GM12878 (cell line): ENCODE results near the gene TUBB. TPM values are rescaled to one million over a fixed set of nuclear protein-coding genes. Genes with fewer than 3 reads are reported as not detected.

Experiments used
- CEBPB ChIP-seq, 2 experiments: fragments of 150-350 bp in 1 of 2; IDR thresholded peaks; 2 replicates each; pipeline ENCODE4 v1.6.1; 2012 to 2014; ENCODE audit warnings: low read depth in 2 of 2, low read length in 2 of 2, borderline replicate concordance in 1 of 2, inconsistent platforms in 1 of 2
- LARP7 ChIP-seq: fragments of 450-650 bp; IDR thresholded peaks from 2 replicates; pipeline ENCODE4 v1.6.1; 2017; ENCODE audit warnings: mild to moderate bottlenecking
- MTA2 ChIP-seq: fragments of 450-650 bp; IDR thresholded peaks from 2 replicates; pipeline ENCODE4 v1.6.1; 2016; ENCODE audit warnings: low read depth, mild to moderate bottlenecking, moderate library complexity
- POLR2AphosphoS2 ChIP-seq: IDR thresholded peaks from 2 replicates; pipeline ENCODE4 v1.6.1; 2011; ENCODE audit warnings: low read depth, mild to moderate bottlenecking, low read length, improper control_type of control experiment, moderate library complexity
- RAD51 ChIP-seq: fragments of 450-650 bp; IDR thresholded peaks from 2 replicates; pipeline ENCODE4 v1.6.1; 2016; ENCODE audit warnings: moderate library complexity, mild to moderate bottlenecking, inconsistent platforms
- RBBP5 ChIP-seq: fragments of 200-600 bp; sonication (generic); conservative IDR thresholded peaks from 2 replicates; pipeline ENCODE4 v1.6.1; 2016
- RFX5 ChIP-seq: IDR thresholded peaks from 2 replicates; pipeline ENCODE4 v1.6.1; 2011; ENCODE audit warnings: low read depth, low read length, improper control_type of control experiment
- SRF ChIP-seq, 2 experiments: IDR thresholded peaks; 2 replicates each; pipeline ENCODE4 v1.6.1; 2011; ENCODE audit warnings: low read depth in 2 of 2, low read length in 2 of 2, mild to moderate bottlenecking in 1 of 2, moderate library complexity in 1 of 2
- TCF12 ChIP-seq: IDR thresholded peaks from 2 replicates; pipeline ENCODE4 v1.6.1; 2011; ENCODE audit warnings: low read depth, mild to moderate bottlenecking, low read length
- ZNF24 ChIP-seq: fragments of 450-650 bp; IDR thresholded peaks from 2 replicates; pipeline ENCODE4 v1.6.1; 2017; ENCODE audit warnings: antibody characterized with exemption, mild to moderate bottlenecking
- polyA plus RNA-seq, 11 experiments: library from polyadenylated mRNA; depleted of rRNA in 4 of 11; unstranded in 6 of 11; stranded (reverse) in 5 of 11; fragments of >200 nt; fragmentation: Nextera tagmentation in 4 of 11; fragmentation: Illumina TruSeq in 1 of 11; extraction: Ambion mirVana in 4 of 11; extraction: Trizol in 1 of 11; gene quantifications; 1 replicate in 1 of 11; 2 replicates in 10 of 11; pipeline versions ENCODE4 v1.2.1 to v1.2.3, GENCODE V29; 2011 to 2016; ENCODE audit warnings: inconsistent platforms in 2 of 11, missing spikeins in 2 of 11, low read depth in 1 of 11
- total RNA-seq, 4 experiments: library from RNA; depleted of rRNA in 3 of 4; stranded (reverse); fragments of >200 nt in 3 of 4; fragmentation: Illumina TruSeq in 1 of 4; extraction: Trizol in 1 of 4; gene quantifications; 2 replicates each; pipeline versions ENCODE4 v1.2.1 to v1.2.3, GENCODE V29; 2013 to 2021
- TF ChIP-seq, protein P1 (sequence below): IDR thresholded peaks from 2 replicates; pipeline ENCODE4 v1.6.1; 2011; ENCODE audit warnings: mild to moderate bottlenecking, low read depth, low read length, moderate library complexity; ENCODE audit not compliant: insufficient replicate concordance
- TF ChIP-seq, protein P2 (sequence below): fragments of 450-650 bp; formaldehyde crosslinking; IDR thresholded peaks from 2 replicates; pipeline ENCODE4 v1.4.0; 2022; ENCODE audit warnings: mild to moderate bottlenecking, moderate library complexity
- TF ChIP-seq, protein P3 (sequence below): fragments of 450-650 bp; IDR thresholded peaks from 2 replicates; pipeline ENCODE4 v1.6.1; 2017; ENCODE audit warnings: mild to moderate bottlenecking
- TF ChIP-seq, protein P4 (sequence below): fragments of 450-650 bp; conservative IDR thresholded peaks from 2 replicates; pipeline ENCODE4 v1.6.1; 2017; ENCODE audit warnings: mild to moderate bottlenecking, moderate library complexity
- TF ChIP-seq, protein P5 (sequence below): fragments of 450-650 bp; formaldehyde crosslinking; IDR thresholded peaks from 2 replicates; pipeline ENCODE4 v1.4.0; 2020; ENCODE audit warnings: mild to moderate bottlenecking, moderate library complexity

The TUBB gene
- total and polyA plus RNA-seq, 10 of the 15 experiments (the other 5 are each of a cell fraction or from before 2014, with no cell fraction given): 1,039 to 3,052 (median 1,656) TPM

DNA sequence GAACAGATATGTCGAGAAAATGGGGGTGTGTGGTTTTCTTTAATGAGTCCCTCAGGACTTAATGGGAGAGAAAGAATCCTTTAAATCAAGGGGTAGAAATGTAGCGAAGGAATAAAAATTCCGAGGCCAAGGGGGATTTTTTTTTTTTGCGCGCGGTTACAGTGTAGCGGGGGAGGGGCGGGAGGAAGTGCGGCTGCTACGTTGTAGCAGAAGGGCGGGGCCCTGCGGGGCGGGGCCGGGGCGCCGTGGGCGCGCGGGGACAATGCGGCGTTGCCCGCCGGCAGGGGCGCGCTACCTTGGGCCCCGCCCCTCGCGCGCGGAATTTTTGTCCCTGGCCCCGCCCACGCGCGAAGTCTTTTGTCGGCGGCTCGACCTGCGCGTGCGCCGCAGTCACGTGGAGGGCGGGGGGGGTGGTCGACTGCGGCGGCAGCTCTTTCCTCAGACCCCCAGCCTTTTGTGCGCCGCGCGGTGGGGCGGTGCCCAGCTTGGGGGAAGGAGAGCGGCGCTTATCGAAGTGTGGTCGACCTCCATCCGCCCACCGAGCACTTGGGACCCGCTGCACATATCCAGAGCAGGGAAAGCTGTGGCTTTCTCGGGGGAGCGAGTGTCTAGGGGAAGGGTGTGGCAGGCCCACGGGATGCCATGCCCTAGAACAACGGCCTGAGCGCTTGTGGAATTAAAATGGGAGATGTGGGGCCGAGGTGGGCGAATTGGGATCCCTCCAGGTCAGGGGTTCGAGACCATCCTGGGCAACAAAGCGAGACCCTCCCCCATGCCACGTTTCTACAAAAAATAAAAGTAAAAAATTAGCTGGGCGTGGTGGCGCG lies 1.3 kb downstream of the TUBB start (continued):
- TF ChIP-seq RFX5: no peak
- TF ChIP-seq, protein P1, sequence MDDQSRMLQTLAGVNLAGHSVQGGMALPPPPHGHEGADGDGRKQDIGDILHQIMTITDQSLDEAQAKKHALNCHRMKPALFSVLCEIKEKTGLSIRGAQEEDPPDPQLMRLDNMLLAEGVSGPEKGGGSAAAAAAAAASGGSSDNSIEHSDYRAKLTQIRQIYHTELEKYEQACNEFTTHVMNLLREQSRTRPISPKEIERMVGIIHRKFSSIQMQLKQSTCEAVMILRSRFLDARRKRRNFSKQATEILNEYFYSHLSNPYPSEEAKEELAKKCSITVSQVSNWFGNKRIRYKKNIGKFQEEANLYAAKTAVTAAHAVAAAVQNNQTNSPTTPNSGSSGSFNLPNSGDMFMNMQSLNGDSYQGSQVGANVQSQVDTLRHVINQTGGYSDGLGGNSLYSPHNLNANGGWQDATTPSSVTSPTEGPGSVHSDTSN: peak; percentile 1
- 0 out of 2 replicates have a peak, but pooled peaks have one; percentile 11 for TF ChIP-seq TCF12
- no peak for TF ChIP-seq ZNF24
- TF ChIP-seq SRF (IDR thresholded peaks at IDR 0.05; ENCODE audit: low read depth in 2 of 2, low read length in 2 of 2): no peak
- TF ChIP-seq, protein P2, sequence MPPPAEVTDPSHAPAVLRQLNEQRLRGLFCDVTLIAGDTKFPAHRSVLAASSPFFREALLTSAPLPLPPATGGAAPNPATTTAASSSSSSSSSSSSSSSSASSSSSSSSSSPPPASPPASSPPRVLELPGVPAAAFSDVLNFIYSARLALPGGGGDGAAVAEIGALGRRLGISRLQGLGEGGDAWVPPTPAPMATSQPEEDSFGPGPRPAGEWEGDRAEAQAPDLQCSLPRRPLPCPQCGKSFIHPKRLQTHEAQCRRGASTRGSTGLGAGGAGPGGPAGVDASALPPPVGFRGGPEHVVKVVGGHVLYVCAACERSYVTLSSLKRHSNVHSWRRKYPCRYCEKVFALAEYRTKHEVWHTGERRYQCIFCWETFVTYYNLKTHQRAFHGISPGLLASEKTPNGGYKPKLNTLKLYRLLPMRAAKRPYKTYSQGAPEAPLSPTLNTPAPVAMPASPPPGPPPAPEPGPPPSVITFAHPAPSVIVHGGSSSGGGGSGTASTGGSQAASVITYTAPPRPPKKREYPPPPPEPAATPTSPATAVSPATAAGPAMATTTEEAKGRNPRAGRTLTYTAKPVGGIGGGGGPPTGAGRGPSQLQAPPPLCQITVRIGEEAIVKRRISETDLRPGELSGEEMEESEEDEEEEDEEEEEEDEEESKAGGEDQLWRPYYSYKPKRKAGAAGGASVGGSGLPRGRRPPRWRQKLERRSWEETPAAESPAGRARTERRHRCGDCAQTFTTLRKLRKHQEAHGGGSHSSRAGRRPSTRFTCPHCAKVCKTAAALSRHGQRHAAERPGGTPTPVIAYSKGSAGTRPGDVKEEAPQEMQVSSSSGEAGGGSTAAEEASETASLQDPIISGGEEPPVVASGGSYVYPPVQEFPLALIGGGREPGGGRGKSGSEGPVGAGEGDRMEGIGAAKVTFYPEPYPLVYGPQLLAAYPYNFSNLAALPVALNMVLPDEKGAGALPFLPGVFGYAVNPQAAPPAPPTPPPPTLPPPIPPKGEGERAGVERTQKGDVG (CRISPR knock-in tag): no peak; the same call in 1 of the 2 replicates
- peak; percentile 58; the same call in 1 of the 2 replicates for TF ChIP-seq POLR2AphosphoS2
- TF ChIP-seq, protein P3, sequence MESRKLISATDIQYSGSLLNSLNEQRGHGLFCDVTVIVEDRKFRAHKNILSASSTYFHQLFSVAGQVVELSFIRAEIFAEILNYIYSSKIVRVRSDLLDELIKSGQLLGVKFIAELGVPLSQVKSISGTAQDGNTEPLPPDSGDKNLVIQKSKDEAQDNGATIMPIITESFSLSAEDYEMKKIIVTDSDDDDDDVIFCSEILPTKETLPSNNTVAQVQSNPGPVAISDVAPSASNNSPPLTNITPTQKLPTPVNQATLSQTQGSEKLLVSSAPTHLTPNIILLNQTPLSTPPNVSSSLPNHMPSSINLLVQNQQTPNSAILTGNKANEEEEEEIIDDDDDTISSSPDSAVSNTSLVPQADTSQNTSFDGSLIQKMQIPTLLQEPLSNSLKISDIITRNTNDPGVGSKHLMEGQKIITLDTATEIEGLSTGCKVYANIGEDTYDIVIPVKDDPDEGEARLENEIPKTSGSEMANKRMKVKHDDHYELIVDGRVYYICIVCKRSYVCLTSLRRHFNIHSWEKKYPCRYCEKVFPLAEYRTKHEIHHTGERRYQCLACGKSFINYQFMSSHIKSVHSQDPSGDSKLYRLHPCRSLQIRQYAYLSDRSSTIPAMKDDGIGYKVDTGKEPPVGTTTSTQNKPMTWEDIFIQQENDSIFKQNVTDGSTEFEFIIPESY: no peak
- no peak for TF ChIP-seq CEBPB (IDR thresholded peaks at IDR 0.05; ENCODE audit: borderline replicate concordance in 1 of 2, low read depth in 2 of 2, low read length in 2 of 2)
- TF ChIP-seq RBBP5: no peak
- peak; percentile 87 for TF ChIP-seq LARP7
- TF ChIP-seq RAD51: peak; percentile 90
- no peak for TF ChIP-seq MTA2
- TF ChIP-seq, protein P4, sequence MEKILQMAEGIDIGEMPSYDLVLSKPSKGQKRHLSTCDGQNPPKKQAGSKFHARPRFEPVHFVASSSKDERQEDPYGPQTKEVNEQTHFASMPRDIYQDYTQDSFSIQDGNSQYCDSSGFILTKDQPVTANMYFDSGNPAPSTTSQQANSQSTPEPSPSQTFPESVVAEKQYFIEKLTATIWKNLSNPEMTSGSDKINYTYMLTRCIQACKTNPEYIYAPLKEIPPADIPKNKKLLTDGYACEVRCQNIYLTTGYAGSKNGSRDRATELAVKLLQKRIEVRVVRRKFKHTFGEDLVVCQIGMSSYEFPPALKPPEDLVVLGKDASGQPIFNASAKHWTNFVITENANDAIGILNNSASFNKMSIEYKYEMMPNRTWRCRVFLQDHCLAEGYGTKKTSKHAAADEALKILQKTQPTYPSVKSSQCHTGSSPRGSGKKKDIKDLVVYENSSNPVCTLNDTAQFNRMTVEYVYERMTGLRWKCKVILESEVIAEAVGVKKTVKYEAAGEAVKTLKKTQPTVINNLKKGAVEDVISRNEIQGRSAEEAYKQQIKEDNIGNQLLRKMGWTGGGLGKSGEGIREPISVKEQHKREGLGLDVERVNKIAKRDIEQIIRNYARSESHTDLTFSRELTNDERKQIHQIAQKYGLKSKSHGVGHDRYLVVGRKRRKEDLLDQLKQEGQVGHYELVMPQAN: peak; percentile 81
- TF ChIP-seq, protein P5, sequence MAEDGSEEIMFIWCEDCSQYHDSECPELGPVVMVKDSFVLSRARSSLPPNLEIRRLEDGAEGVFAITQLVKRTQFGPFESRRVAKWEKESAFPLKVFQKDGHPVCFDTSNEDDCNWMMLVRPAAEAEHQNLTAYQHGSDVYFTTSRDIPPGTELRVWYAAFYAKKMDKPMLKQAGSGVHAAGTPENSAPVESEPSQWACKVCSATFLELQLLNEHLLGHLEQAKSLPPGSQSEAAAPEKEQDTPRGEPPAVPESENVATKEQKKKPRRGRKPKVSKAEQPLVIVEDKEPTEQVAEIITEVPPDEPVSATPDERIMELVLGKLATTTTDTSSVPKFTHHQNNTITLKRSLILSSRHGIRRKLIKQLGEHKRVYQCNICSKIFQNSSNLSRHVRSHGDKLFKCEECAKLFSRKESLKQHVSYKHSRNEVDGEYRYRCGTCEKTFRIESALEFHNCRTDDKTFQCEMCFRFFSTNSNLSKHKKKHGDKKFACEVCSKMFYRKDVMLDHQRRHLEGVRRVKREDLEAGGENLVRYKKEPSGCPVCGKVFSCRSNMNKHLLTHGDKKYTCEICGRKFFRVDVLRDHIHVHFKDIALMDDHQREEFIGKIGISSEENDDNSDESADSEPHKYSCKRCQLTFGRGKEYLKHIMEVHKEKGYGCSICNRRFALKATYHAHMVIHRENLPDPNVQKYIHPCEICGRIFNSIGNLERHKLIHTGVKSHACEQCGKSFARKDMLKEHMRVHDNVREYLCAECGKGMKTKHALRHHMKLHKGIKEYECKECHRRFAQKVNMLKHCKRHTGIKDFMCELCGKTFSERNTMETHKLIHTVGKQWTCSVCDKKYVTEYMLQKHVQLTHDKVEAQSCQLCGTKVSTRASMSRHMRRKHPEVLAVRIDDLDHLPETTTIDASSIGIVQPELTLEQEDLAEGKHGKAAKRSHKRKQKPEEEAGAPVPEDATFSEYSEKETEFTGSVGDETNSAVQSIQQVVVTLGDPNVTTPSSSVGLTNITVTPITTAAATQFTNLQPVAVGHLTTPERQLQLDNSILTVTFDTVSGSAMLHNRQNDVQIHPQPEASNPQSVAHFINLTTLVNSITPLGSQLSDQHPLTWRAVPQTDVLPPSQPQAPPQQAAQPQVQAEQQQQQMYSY (CRISPR knock-in tag): peak; percentile 40; the same call in 1 of the 2 replicates
